NCI-H524 (cell line): ENCODE results near the gene RPLP1.

Source experiments
- DNase-seq, 2 experiments: peaks; one replicate each; lab custom pipeline; 2025; lab: John Stamatoyannopoulos, UW

Gene RPLP1

GRCh38 chr15:69452692-69453521 lies at the start of gene RPLP1:
Gene RPLP1 (plus strand): TSS chr15:69452818. CDS start chr15:69452949, 131 bp downstream.
- peak; percentile 94 to 98 for DNase-seq

GRCh38 chr15:69403594-69403993 lies 49.0 kb upstream of the RPLP1 start:
- DNase-seq = peak; percentile 40 to 86

GRCh38 chr15:69405110-69405509 lies 47.5 kb upstream of the RPLP1 start:
- DNase-seq = no peak

- DNase-seq = no peak
Measured at GRCh38 chr15:69407719-69408400, 44.8 kb upstream of the RPLP1 start.

- no peak for DNase-seq
Measured at GRCh38 chr15:69408841-69409240, 43.8 kb upstream of the RPLP1 start.

- DNase-seq = peak; percentile 57 to 79
Measured at GRCh38 chr15:69410248-69410874, 42.3 kb upstream of the RPLP1 start.

GRCh38 chr15:69412274-69412673 lies 40.3 kb upstream of the RPLP1 start:
- no peak for DNase-seq

- DNase-seq = no peak
Measured at GRCh38 chr15:69412701-69413100, 39.9 kb upstream of the RPLP1 start.

GRCh38 chr15:69413822-69414700 lies 38.6 kb upstream of the RPLP1 start, which contains the start of gene KIF23:
Gene KIF23 (plus strand): TSS chr15:69414349. CDS start chr15:69414466, 117 bp downstream.
- DNase-seq = peak; percentile 94

GRCh38 chr15:69414701-69415167 lies 37.9 kb upstream of the RPLP1 start:
- DNase-seq = peak in 1 of 2 experiments; percentile 51

- DNase-seq = no peak
Measured at GRCh38 chr15:69415381-69415780, 37.2 kb upstream of the RPLP1 start.

GRCh38 chr15:69417581-69417980 lies 35.0 kb upstream of the RPLP1 start:
- DNase-seq = no peak

- no peak for DNase-seq
Measured at GRCh38 chr15:69421498-69421897, 31.1 kb upstream of the RPLP1 start.

GRCh38 chr15:69422336-69422895 lies 30.2 kb upstream of the RPLP1 start:
- no peak for DNase-seq

- DNase-seq = no peak
Measured at GRCh38 chr15:69424001-69424400, 28.6 kb upstream of the RPLP1 start.

- no peak for DNase-seq
Measured at GRCh38 chr15:69424748-69425413, 27.7 kb upstream of the RPLP1 start.

GRCh38 chr15:69433831-69434230 lies 18.8 kb upstream of the RPLP1 start:
- DNase-seq = no peak

- no peak for DNase-seq
Measured at GRCh38 chr15:69434238-69434637, 18.4 kb upstream of the RPLP1 start.

- DNase-seq = no peak
Measured at GRCh38 chr15:69434679-69435078, 17.9 kb upstream of the RPLP1 start.

GRCh38 chr15:69435985-69436384 lies 16.6 kb upstream of the RPLP1 start:
- no peak for DNase-seq

GRCh38 chr15:69436951-69437350 lies 15.7 kb upstream of the RPLP1 start:
- no peak for DNase-seq
